HCT116 (cell line): ENCODE measurements around the gene CDH13. TPM values are rescaled to one million over a fixed set of nuclear protein-coding genes. Genes with fewer than 3 reads are reported as not detected.

Source experiments
- ATAC-seq: fragments of 200-7000 bp; cut with Tn5 transposase; 2 replicates; pipeline ENCODE4 v1.9.1; 2020; ENCODE audit warnings: mild to moderate bottlenecking, moderate library complexity
- BruUV-seq: library from RNA; stranded (reverse); fragments of 400-500 nt; replicated peaks from 2 replicates; lab custom pipeline; 2021; lab: Mats Ljungman, UMichigan
- CTCF ChIA-PET: fragments of 300-600 bp; sonication (Branson Sonifier 250); formaldehyde crosslinking; loops from one replicate; lab custom pipeline; 2021; ENCODE audit warnings: antibody characterized with exemption; lab: Charles Lee
- POLR2A ChIA-PET: fragments of 300-600, 350-600 bp; sonication (Branson Sonifier 250); formaldehyde crosslinking; loops from one replicate; lab custom pipeline; 2021; ENCODE audit warnings: antibody characterized with exemption; lab: Charles Lee
- RAD21 ChIA-PET, 2 experiments: fragments of 300-600 bp; sonication (Branson Sonifier 250); formaldehyde crosslinking; loops; one replicate each; lab custom pipeline; 2023; ENCODE audit warnings: low total read pairs in 2 of 2; ENCODE audit not compliant: uncharacterized antibody in 2 of 2, unreplicated experiment in 2 of 2, low non-redundant PET in 1 of 2; lab: Charles Lee
- DNase-seq: peaks from one replicate; pipeline ENCODE4 v3.0.0-alpha.2; 2010; ENCODE audit warnings: low read depth, low spot score
- H2AFZ ChIP-seq: fragments of 200-600 bp; shearing (Covaris generic), sonication (generic); 2 replicates; pipeline ENCODE4 v1.6.1; 2017; ENCODE audit warnings: low read depth, mixed run types, mixed read lengths, antibody characterized with exemption, low read length; ENCODE audit not compliant: poor library complexity, severe bottlenecking
- H3K27ac ChIP-seq: 2 replicates; pipeline ENCODE4 v1.5.1; 2012; ENCODE audit warnings: low read depth, low read length
- H3K27me3 ChIP-seq: fragments of 200-600 bp; sonication (generic); 2 replicates; pipeline ENCODE4 v1.6.1; 2016; ENCODE audit warnings: mixed run types, low read length, mixed read lengths; ENCODE audit not compliant: insufficient read depth
- H3K36me3 ChIP-seq, 2 experiments: fragments of 200-500 bp in 1 of 2; fragments of 200-600 bp in 1 of 2; sonication (Bioruptor generic) in 1 of 2; sonication (generic) in 1 of 2; 2 replicates each; pipeline versions ENCODE4 v1.5.1 to v1.6.1; 2014 to 2016; ENCODE audit warnings: low read length in 2 of 2, inconsistent platforms in 1 of 2, mixed read lengths in 1 of 2, mixed run types in 1 of 2; ENCODE audit not compliant: insufficient read depth in 2 of 2, control insufficient read depth in 1 of 2
- H3K4me1 ChIP-seq, 2 experiments: fragments of 200-600 bp in 1 of 2; sonication (generic) in 1 of 2; 2 replicates each; pipeline versions ENCODE4 v1.5.1 to v1.6.1; 2012 to 2017; ENCODE audit warnings: low read length in 2 of 2, inconsistent platforms in 1 of 2, mild to moderate bottlenecking in 1 of 2, mixed read lengths in 1 of 2, mixed run types in 1 of 2, moderate library complexity in 1 of 2; ENCODE audit not compliant: insufficient read depth in 2 of 2, control insufficient read depth in 1 of 2
- H3K4me2 ChIP-seq: fragments of 200-600 bp; sonication (generic); 2 replicates; pipeline ENCODE4 v1.6.1; 2017; ENCODE audit warnings: mixed run types, low read length, mixed read lengths
- H3K4me3 ChIP-seq, 2 experiments: fragments of 200-600 bp in 1 of 2; sonication (generic) in 1 of 2; replicated peaks in 1 of 2; 2 replicates each; pipeline ENCODE4 v1.5.1; 2011 to 2016; ENCODE audit warnings: low read length in 2 of 2, control low read depth in 1 of 2, low read depth in 1 of 2, mild to moderate bottlenecking in 1 of 2, mixed read lengths in 1 of 2, mixed run types in 1 of 2
- H3K79me2 ChIP-seq: fragments of 200-600 bp; sonication (generic); 2 replicates; pipeline ENCODE4 v1.6.1; 2017; ENCODE audit warnings: mild to moderate bottlenecking, mixed run types, low read length, moderate library complexity, mixed read lengths; ENCODE audit not compliant: insufficient read depth
- H3K9ac ChIP-seq: fragments of 200-600 bp; sonication (generic); 2 replicates; pipeline ENCODE4 v1.6.1; 2016; ENCODE audit warnings: low read length, mixed read lengths
- H3K9me2 ChIP-seq: fragments of 200-600 bp; sonication (generic), shearing (Covaris generic); 2 replicates; pipeline ENCODE4 v1.6.1; 2017; ENCODE audit warnings: mixed run types, mild to moderate bottlenecking, moderate library complexity; ENCODE audit not compliant: insufficient read depth
- H3K9me3 ChIP-seq, 2 experiments: fragments of 200-500 bp in 1 of 2; fragments of 200-600 bp in 1 of 2; sonication (Bioruptor generic) in 1 of 2; sonication (generic) in 1 of 2; 2 replicates each; pipeline ENCODE4 v1.6.1; 2014 to 2017; ENCODE audit warnings: low read length in 2 of 2, mixed read lengths in 2 of 2, inconsistent platforms in 1 of 2, low read depth in 1 of 2, mild to moderate bottlenecking in 1 of 2, mixed run types in 1 of 2, moderate library complexity in 1 of 2; ENCODE audit not compliant: control insufficient read depth in 1 of 2, insufficient read depth in 1 of 2
- H4K20me1 ChIP-seq: fragments of 200-600 bp; sonication (generic), shearing (Covaris generic); 2 replicates; pipeline ENCODE4 v1.6.1; 2017; ENCODE audit warnings: mixed run types, mild to moderate bottlenecking, moderate library complexity; ENCODE audit not compliant: insufficient read depth
- CBX3 ChIP-seq: IDR thresholded peaks from 2 replicates; pipeline ENCODE4 v1.6.1; 2012; ENCODE audit warnings: low read depth
- EZH2 ChIP-seq: fragments of 200-600 bp; sonication (generic); IDR thresholded peaks from 2 replicates; pipeline ENCODE4 v1.6.1; 2017; ENCODE audit warnings: antibody characterized with exemption, mixed run types
- EZH2phosphoT487 ChIP-seq: fragments of 200-600 bp; IDR thresholded peaks from 2 replicates; pipeline ENCODE4 v1.6.1; 2018; ENCODE audit warnings: antibody characterized with exemption, borderline replicate concordance
- JUND ChIP-seq: IDR thresholded peaks from 2 replicates; pipeline ENCODE4 v1.6.1; 2012
- RAD21 ChIP-seq: IDR thresholded peaks from 2 replicates; pipeline ENCODE4 v1.6.1; 2012; ENCODE audit warnings: low read depth, mild to moderate bottlenecking
- TCF7L2 ChIP-seq: IDR thresholded peaks from 2 replicates; pipeline ENCODE4 v1.7.0; 2011; ENCODE audit warnings: borderline replicate concordance, inconsistent platforms; ENCODE audit not compliant: insufficient read depth, insufficient read length; ENCODE audit errors: extremely low read depth
- intact Hi-C: fragments of 100-400 bp; cut with micrococcal nuclease; formaldehyde crosslinking; loops from 2 replicates; pipeline ENCODE4 v1.10.0; 2022
- total RNA-seq: library from RNA; stranded (reverse); gene quantifications from one replicate; pipeline ENCODE4 v1.2.1, GENCODE V29; 2021; ENCODE audit not compliant: unreplicated experiment
- TF ChIP-seq, protein P1 (sequence below): IDR thresholded peaks from 2 replicates; pipeline ENCODE4 v1.6.1; 2012; ENCODE audit warnings: low read depth
- TF ChIP-seq, protein P2 (sequence below), 3 experiments: fragments of 200-600 bp in 1 of 3; sonication (generic) in 1 of 3; IDR thresholded peaks in 2 of 3; conservative IDR thresholded peaks in 1 of 3; 2 replicates each; pipeline ENCODE4 v1.5.1; 2012 to 2017; ENCODE audit warnings: low read depth in 2 of 3, low read length in 2 of 3, antibody characterized with exemption in 1 of 3, borderline replicate concordance in 1 of 3, control low read depth in 1 of 3, mild to moderate bottlenecking in 1 of 3, mixed read lengths in 1 of 3, mixed run types in 1 of 3, moderate library complexity in 1 of 3; ENCODE audit not compliant: insufficient read depth in 1 of 3

Gene CDH13
- total RNA-seq, 1 experiment from 2014 or later, result not detected

DNA sequence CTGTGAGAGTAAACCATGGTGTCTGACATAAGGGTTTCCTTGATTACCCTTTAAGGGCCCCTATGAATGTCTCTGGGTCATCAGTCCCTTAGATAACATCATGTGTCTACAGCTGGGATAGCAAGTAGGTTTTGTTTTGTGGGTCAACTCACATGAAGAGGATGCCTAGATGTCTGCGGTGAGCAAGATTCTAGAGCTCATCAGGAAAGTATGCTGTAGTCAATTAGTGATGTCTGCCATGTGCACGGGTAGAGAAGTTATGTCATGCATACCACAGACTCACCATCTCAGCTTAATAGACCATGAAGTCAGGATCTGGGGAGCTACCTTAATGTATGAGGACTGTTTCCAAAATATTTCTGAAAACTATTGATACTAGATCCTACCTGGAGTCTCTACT lies 57.5 kb downstream of the CDH13 start:
- ChIA-PET RAD21 (no interaction called here), POLR2A (no interaction called here), CTCF (interaction anchor here (1.1 kb wide), 1 partner anchor 16 kb away, joined by 3 read pairs; no protein-coding TSS in a partner anchor)
- ATAC-seq (no peak), DNase-seq (no peak)
- Histone ChIP-seq H3K9me2 (no peaks in the 10 kb centered on the region), H3K36me3 (no peaks in the 10 kb centered on the region), H3K27me3 (peaks cover 47% of the 10 kb centered on the region; the same call in 1 of the 2 replicates), H3K4me3 (no peak overlapping the region), H3K9ac (no peak overlapping the region), H3K9me3 (no peaks in the 10 kb centered on the region), H3K79me2 (no peaks in the 10 kb centered on the region), H4K20me1 (no peaks in the 10 kb centered on the region), H2AFZ (no peak overlapping the region), H3K27ac (no peak overlapping the region), H3K4me1 (no peaks in the 10 kb centered on the region), H3K4me2 (no peak overlapping the region)
- intact Hi-C loops, result no loop called here
- TF ChIP-seq EZH2 (no peak), JUND (no peak), RAD21 (no peak), CBX3 (no peak), TCF7L2 (no peak), EZH2phosphoT487 (no peak)
- TF ChIP-seq, protein P1, sequence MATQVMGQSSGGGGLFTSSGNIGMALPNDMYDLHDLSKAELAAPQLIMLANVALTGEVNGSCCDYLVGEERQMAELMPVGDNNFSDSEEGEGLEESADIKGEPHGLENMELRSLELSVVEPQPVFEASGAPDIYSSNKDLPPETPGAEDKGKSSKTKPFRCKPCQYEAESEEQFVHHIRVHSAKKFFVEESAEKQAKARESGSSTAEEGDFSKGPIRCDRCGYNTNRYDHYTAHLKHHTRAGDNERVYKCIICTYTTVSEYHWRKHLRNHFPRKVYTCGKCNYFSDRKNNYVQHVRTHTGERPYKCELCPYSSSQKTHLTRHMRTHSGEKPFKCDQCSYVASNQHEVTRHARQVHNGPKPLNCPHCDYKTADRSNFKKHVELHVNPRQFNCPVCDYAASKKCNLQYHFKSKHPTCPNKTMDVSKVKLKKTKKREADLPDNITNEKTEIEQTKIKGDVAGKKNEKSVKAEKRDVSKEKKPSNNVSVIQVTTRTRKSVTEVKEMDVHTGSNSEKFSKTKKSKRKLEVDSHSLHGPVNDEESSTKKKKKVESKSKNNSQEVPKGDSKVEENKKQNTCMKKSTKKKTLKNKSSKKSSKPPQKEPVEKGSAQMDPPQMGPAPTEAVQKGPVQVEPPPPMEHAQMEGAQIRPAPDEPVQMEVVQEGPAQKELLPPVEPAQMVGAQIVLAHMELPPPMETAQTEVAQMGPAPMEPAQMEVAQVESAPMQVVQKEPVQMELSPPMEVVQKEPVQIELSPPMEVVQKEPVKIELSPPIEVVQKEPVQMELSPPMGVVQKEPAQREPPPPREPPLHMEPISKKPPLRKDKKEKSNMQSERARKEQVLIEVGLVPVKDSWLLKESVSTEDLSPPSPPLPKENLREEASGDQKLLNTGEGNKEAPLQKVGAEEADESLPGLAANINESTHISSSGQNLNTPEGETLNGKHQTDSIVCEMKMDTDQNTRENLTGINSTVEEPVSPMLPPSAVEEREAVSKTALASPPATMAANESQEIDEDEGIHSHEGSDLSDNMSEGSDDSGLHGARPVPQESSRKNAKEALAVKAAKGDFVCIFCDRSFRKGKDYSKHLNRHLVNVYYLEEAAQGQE, result no peak
- TF ChIP-seq, protein P2, sequence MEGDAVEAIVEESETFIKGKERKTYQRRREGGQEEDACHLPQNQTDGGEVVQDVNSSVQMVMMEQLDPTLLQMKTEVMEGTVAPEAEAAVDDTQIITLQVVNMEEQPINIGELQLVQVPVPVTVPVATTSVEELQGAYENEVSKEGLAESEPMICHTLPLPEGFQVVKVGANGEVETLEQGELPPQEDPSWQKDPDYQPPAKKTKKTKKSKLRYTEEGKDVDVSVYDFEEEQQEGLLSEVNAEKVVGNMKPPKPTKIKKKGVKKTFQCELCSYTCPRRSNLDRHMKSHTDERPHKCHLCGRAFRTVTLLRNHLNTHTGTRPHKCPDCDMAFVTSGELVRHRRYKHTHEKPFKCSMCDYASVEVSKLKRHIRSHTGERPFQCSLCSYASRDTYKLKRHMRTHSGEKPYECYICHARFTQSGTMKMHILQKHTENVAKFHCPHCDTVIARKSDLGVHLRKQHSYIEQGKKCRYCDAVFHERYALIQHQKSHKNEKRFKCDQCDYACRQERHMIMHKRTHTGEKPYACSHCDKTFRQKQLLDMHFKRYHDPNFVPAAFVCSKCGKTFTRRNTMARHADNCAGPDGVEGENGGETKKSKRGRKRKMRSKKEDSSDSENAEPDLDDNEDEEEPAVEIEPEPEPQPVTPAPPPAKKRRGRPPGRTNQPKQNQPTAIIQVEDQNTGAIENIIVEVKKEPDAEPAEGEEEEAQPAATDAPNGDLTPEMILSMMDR (IDR thresholded peaks at IDR 0.05 in 2 of 3, conservative IDR thresholded peaks at IDR 0.05 in 1 of 3; ENCODE audit: borderline replicate concordance in 1 of 3, insufficient read depth in 1 of 3, low read depth in 2 of 3, low read length in 2 of 3), result no peak
- BruUV-seq, result no TSS peak
